ENCODE results near the gene MBP.

DNA sequence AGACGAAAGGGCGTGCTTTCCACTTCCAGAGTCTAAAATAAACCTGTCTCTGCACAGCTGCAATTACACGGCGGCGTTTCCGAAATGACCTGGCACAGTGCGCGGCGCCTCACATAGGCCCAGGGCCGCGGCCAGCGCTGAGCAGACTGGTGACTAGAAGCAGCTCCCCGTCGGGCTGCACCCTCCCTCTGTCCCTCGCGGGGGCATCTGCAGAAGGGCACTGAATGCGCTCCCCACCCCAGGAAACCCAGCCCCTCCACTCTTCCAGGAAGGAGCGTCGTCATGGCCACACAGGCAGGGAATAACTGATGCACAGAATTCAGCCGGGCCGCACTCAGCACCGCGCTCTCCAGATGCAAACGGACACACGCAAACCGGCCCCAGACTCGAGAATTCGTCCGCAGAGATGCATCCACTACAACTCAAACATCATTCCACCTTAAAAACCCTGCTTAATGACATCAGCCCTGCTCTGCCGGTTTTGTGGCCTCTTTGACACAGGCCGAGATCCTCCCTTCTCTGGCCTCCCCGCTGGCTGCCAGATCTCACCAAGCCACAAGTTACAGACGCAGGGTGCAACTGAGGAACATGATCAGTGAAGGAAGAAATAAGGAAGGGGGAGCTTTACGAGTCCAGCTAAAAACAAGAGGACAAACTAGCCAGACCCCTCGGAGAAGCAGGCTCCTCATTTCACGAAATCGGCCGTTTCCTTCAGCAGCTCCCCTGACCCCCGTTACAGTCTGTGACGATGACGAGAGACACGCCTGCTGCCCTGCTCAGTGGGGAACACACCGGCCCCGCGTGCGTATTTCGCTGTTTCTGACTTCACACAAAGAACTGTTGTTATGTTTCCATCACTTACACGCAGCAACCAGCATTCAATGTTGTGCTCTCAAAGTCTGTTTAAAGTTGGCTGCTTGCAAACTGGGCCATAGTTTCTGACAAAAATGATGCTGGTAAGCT, 40.2 kb downstream of the MBP start:
- TF ChIP-seq EZH2 (IDR thresholded peaks at IDR 0.05; ENCODE audit: low read depth, unreplicated experiment), result no peak
- no peak for TF ChIP-seq ZNF331 (CRISPR knock-in tag; IDR thresholded peaks at IDR 0.05; ENCODE audit: low read depth)
- no peak for TF ChIP-seq POLR2AphosphoS5 (IDR thresholded peaks at IDR 0.05; ENCODE audit: low read depth)

Measured in GM23338 (cell line).